Measurements from ENCODE around the gene NR4A1.

Gene NR4A1

GRCh38 chr12:52049688-52050087 is 1.6 kb upstream of the NR4A1 start:
- no peak overlapping the region for H3K9ac ChIP-seq (ENCODE audit: low read length in 5 of 5)
- H3K9me3 ChIP-seq (ENCODE audit: control insufficient read depth in 5 of 5, low read length in 5 of 5): peaks cover 0 to 2% (median 0%) of the 10 kb centered on the region in 5 donors
- no peak overlapping the region for H3K27ac ChIP-seq (ENCODE audit: low read depth, low read length)
- H3K4me1 ChIP-seq (ENCODE audit: control insufficient read depth in 5 of 5, insufficient read depth in 5 of 5, low read length in 5 of 5): peaks cover 14 to 71% (median 45%) of the 10 kb centered on the region in 5 donors
- peaks cover 0 to 19% (median 10%) of the 10 kb centered on the region in 5 donors for H3K36me3 ChIP-seq (ENCODE audit: control insufficient read depth in 5 of 5, insufficient read depth in 5 of 5, low read length in 5 of 5)
- peak overlapping the region in 1 of 5 donors; percentile 64 for H3K4me3 ChIP-seq (ENCODE audit: low read depth in 1 of 5, low read length in 5 of 5)
- peaks cover 0 to 9% (median 0%) of the 10 kb centered on the region in 5 donors for H3K27me3 ChIP-seq (ENCODE audit: control insufficient read depth in 5 of 5, insufficient read depth in 4 of 5, low read length in 5 of 5)

GRCh38 chr12:52050116-52050757 is 1.0 kb upstream of the NR4A1 start:
- H3K9ac ChIP-seq (ENCODE audit: low read length in 5 of 5): peak overlapping the region; percentile 5 to 86 (median 78)

GRCh38 chr12:52052468-52053186 is 1.4 kb downstream of the NR4A1 start:
- Histone ChIP-seq H3K9me3 (ENCODE audit: control insufficient read depth in 5 of 5, low read length in 5 of 5) (no peaks in the 10 kb centered on the region), H3K4me1 (ENCODE audit: control insufficient read depth in 5 of 5, insufficient read depth in 5 of 5, low read length in 5 of 5) (peaks cover 5 to 42% (median 27%) of the 10 kb centered on the region in 5 donors), H3K36me3 (ENCODE audit: control insufficient read depth in 5 of 5, insufficient read depth in 5 of 5, low read length in 5 of 5) (peaks cover 0 to 46% (median 35%) of the 10 kb centered on the region in 5 donors), H3K4me3 (ENCODE audit: low read depth in 1 of 5, low read length in 5 of 5) (peak overlapping the region; percentile 63 to 89 (median 79)), H3K27ac (ENCODE audit: low read depth, low read length) (peak overlapping the region; percentile 72), H3K27me3 (ENCODE audit: control insufficient read depth in 5 of 5, insufficient read depth in 4 of 5, low read length in 5 of 5) (no peaks in the 10 kb centered on the region), H3K9ac (ENCODE audit: low read length in 5 of 5) (peak overlapping the region in 4 of 5 donors; percentile 44 to 71 (median 60))

More at GRCh38 chr12:52050116-52050757, 1.0 kb upstream of the NR4A1 start:
- Histone ChIP-seq H3K36me3 (ENCODE audit: control insufficient read depth in 5 of 5, insufficient read depth in 5 of 5, low read length in 5 of 5) (peaks cover 0 to 25% (median 15%) of the 10 kb centered on the region in 5 donors), H3K27ac (ENCODE audit: low read depth, low read length) (peak overlapping the region; percentile 67), H3K9me3 (ENCODE audit: control insufficient read depth in 5 of 5, low read length in 5 of 5) (peaks cover 0 to 2% (median 0%) of the 10 kb centered on the region in 5 donors), H3K4me1 (ENCODE audit: control insufficient read depth in 5 of 5, insufficient read depth in 5 of 5, low read length in 5 of 5) (peaks cover 13 to 66% (median 40%) of the 10 kb centered on the region in 5 donors), H3K4me3 (ENCODE audit: low read depth in 1 of 5, low read length in 5 of 5) (peak overlapping the region; percentile 19 to 78 (median 67)), H3K27me3 (ENCODE audit: control insufficient read depth in 5 of 5, insufficient read depth in 4 of 5, low read length in 5 of 5) (peaks cover 0 to 9% (median 0%) of the 10 kb centered on the region in 5 donors)

- Histone ChIP-seq H3K9me3 (ENCODE audit: control insufficient read depth in 5 of 5, low read length in 5 of 5) (no peaks in the 10 kb centered on the region), H3K4me3 (ENCODE audit: low read depth in 1 of 5, low read length in 5 of 5) (peak overlapping the region in 4 of 5 donors; percentile 57 to 89 (median 78)), H3K27ac (ENCODE audit: low read depth, low read length) (no peak overlapping the region), H3K4me1 (ENCODE audit: control insufficient read depth in 5 of 5, insufficient read depth in 5 of 5, low read length in 5 of 5) (peaks cover 5 to 42% (median 27%) of the 10 kb centered on the region in 5 donors), H3K36me3 (ENCODE audit: control insufficient read depth in 5 of 5, insufficient read depth in 5 of 5, low read length in 5 of 5) (peaks cover 0 to 54% (median 43%) of the 10 kb centered on the region in 5 donors), H3K27me3 (ENCODE audit: control insufficient read depth in 5 of 5, insufficient read depth in 4 of 5, low read length in 5 of 5) (no peaks in the 10 kb centered on the region), H3K9ac (ENCODE audit: low read length in 5 of 5) (peak overlapping the region in 1 of 5 donors; percentile 25)
These were observed 2.4 kb downstream of the NR4A1 start for GRCh38 chr12:52053536-52054209.

GRCh38 chr12:52054231-52054832 is 3.1 kb downstream of the NR4A1 start:
- Histone ChIP-seq H3K9me3 (ENCODE audit: control insufficient read depth in 5 of 5, low read length in 5 of 5) (no peaks in the 10 kb centered on the region), H3K27me3 (ENCODE audit: control insufficient read depth in 5 of 5, insufficient read depth in 4 of 5, low read length in 5 of 5) (no peaks in the 10 kb centered on the region), H3K9ac (ENCODE audit: low read length in 5 of 5) (no peak overlapping the region), H3K4me3 (ENCODE audit: low read depth in 1 of 5, low read length in 5 of 5) (peak overlapping the region in 3 of 5 donors; percentile 77 to 89 (median 79)), H3K27ac (ENCODE audit: low read depth, low read length) (no peak overlapping the region), H3K4me1 (ENCODE audit: control insufficient read depth in 5 of 5, insufficient read depth in 5 of 5, low read length in 5 of 5) (peaks cover 5 to 42% (median 27%) of the 10 kb centered on the region in 5 donors), H3K36me3 (ENCODE audit: control insufficient read depth in 5 of 5, insufficient read depth in 5 of 5, low read length in 5 of 5) (peaks cover 0 to 60% (median 48%) of the 10 kb centered on the region in 5 donors)

- H3K4me1 ChIP-seq (ENCODE audit: control insufficient read depth in 5 of 5, insufficient read depth in 5 of 5, low read length in 5 of 5): peaks cover 5 to 37% (median 23%) of the 10 kb centered on the region in 5 donors
- no peaks in the 10 kb centered on the region for H3K9me3 ChIP-seq (ENCODE audit: control insufficient read depth in 5 of 5, low read length in 5 of 5)
- no peak overlapping the region for H3K9ac ChIP-seq (ENCODE audit: low read length in 5 of 5)
- no peaks in the 10 kb centered on the region for H3K27me3 ChIP-seq (ENCODE audit: control insufficient read depth in 5 of 5, insufficient read depth in 4 of 5, low read length in 5 of 5)
- no peak overlapping the region for H3K27ac ChIP-seq (ENCODE audit: low read depth, low read length)
- peaks cover 0 to 62% (median 51%) of the 10 kb centered on the region in 5 donors for H3K36me3 ChIP-seq (ENCODE audit: control insufficient read depth in 5 of 5, insufficient read depth in 5 of 5, low read length in 5 of 5)
- no peak overlapping the region for H3K4me3 ChIP-seq (ENCODE audit: low read depth in 1 of 5, low read length in 5 of 5)
These were observed 3.8 kb downstream of the NR4A1 start for GRCh38 chr12:52054833-52055730.

GRCh38 chr12:52055731-52056711 is 4.8 kb downstream of the NR4A1 start:
- H3K9me3 ChIP-seq (ENCODE audit: control insufficient read depth in 5 of 5, low read length in 5 of 5): no peaks in the 10 kb centered on the region
- H3K27me3 ChIP-seq (ENCODE audit: control insufficient read depth in 5 of 5, insufficient read depth in 4 of 5, low read length in 5 of 5): no peaks in the 10 kb centered on the region
- peaks cover 0 to 62% (median 51%) of the 10 kb centered on the region in 5 donors for H3K36me3 ChIP-seq (ENCODE audit: control insufficient read depth in 5 of 5, insufficient read depth in 5 of 5, low read length in 5 of 5)
- no peak overlapping the region for H3K27ac ChIP-seq (ENCODE audit: low read depth, low read length)
- peaks cover 0 to 29% (median 15%) of the 10 kb centered on the region in 5 donors for H3K4me1 ChIP-seq (ENCODE audit: control insufficient read depth in 5 of 5, insufficient read depth in 5 of 5, low read length in 5 of 5)
- no peak overlapping the region for H3K4me3 ChIP-seq (ENCODE audit: low read depth in 1 of 5, low read length in 5 of 5)
- H3K9ac ChIP-seq (ENCODE audit: low read length in 5 of 5): no peak overlapping the region

GRCh38 chr12:52056801-52057637 is 5.8 kb downstream of the NR4A1 start:
- Histone ChIP-seq H3K36me3 (ENCODE audit: control insufficient read depth in 5 of 5, insufficient read depth in 5 of 5, low read length in 5 of 5) (peaks cover 0 to 62% (median 51%) of the 10 kb centered on the region in 5 donors), H3K4me3 (ENCODE audit: low read depth in 1 of 5, low read length in 5 of 5) (peak overlapping the region in 1 of 5 donors; percentile 6), H3K27me3 (ENCODE audit: control insufficient read depth in 5 of 5, insufficient read depth in 4 of 5, low read length in 5 of 5) (no peaks in the 10 kb centered on the region), H3K9ac (ENCODE audit: low read length in 5 of 5) (no peak overlapping the region), H3K27ac (ENCODE audit: low read depth, low read length) (no peak overlapping the region), H3K4me1 (ENCODE audit: control insufficient read depth in 5 of 5, insufficient read depth in 5 of 5, low read length in 5 of 5) (peaks cover 0 to 20% (median 8%) of the 10 kb centered on the region in 5 donors), H3K9me3 (ENCODE audit: control insufficient read depth in 5 of 5, low read length in 5 of 5) (no peaks in the 10 kb centered on the region)
